Activated CD8-positive, alpha-beta memory T cell treated with anti-CD3 and anti-CD28 coated beads, Interleukin-2, amount 10 ng/mL, durations not matched to agents 7 days and 5 days (primary cell): ENCODE data around the gene EPB41L3. TPM values are rescaled to one million over a fixed set of nuclear protein-coding genes. Genes with fewer than 3 reads are reported as not detected.
"Not testable (repeated sequence)": the region's sequence is repeated elsewhere in the genome, so short reads cannot be mapped to it uniquely, and the experiment has no call there.

Source experiments
- ATAC-seq: fragments of 150-1000 bp; cut with Tn5 transposase; one replicate; pipeline ENCODE4 v1.10.0; 2021; ENCODE audit warnings: moderate library complexity
- CTCF ChIA-PET: fragments of 350-600 bp; sonication (Branson Sonifier 250); formaldehyde crosslinking; loops from one replicate; lab custom pipeline; 2021; ENCODE audit warnings: antibody characterized with exemption; lab: Charles Lee
- DNase-seq: peaks from one replicate; pipeline ENCODE4 v3.0.0-alpha.2; 2020
- H3K27ac Mint-ChIP-seq: one replicate; pipeline ENCODE4 v1.8.0; 2021; ENCODE audit warnings: mild to moderate bottlenecking, mixed read lengths
- H3K27me3 Mint-ChIP-seq: one replicate; pipeline ENCODE4 v1.8.0; 2021; ENCODE audit warnings: mixed read lengths
- H3K36me3 Mint-ChIP-seq: one replicate; pipeline ENCODE4 v1.8.0; 2021; ENCODE audit warnings: mild to moderate bottlenecking, mixed read lengths
- H3K4me1 Mint-ChIP-seq: one replicate; pipeline ENCODE4 v1.8.0; 2021; ENCODE audit warnings: mixed read lengths
- H3K4me3 Mint-ChIP-seq: one replicate; pipeline ENCODE4 v1.8.0; 2021; ENCODE audit warnings: mild to moderate bottlenecking, moderate library complexity, mixed read lengths
- H3K9me3 Mint-ChIP-seq: one replicate; pipeline ENCODE4 v1.8.0; 2022; ENCODE audit warnings: low read depth, mixed read lengths
- total RNA-seq, 2 experiments: library from RNA; stranded (reverse); gene quantifications; one replicate each; pipeline ENCODE4 v1.2.3, GENCODE V29; 2021

EPB41L3 gene
- total RNA-seq, 2 experiments from 2014 or later, result 0.45 TPM; not detected in 1

DNA sequence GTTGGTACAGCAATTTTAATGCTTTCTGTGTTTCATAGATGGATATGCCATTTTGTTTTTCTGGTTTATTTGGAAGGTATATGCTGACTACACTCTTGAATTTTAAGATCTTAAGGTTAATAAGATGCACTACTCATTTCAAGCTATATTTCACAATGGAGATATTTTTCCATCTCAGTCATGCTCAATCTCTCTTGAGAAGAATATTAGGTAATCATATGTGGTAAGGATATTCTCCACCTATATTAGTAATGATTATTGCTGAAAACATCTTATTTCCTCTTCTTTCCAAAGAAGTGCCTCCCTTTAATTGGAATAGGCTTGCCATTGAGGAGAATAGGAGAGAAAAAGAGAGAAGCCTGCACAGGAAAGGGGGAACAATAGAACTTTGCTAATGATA is 40.1 kb downstream of the EPB41L3 start:
- DNase-seq, result no peak
- no peaks in the 10 kb centered on the region for H3K9me3 Mint-ChIP-seq
- CTCF ChIA-PET, result no interaction called here
- no peak overlapping the region for H3K27ac Mint-ChIP-seq
- H3K27me3 Mint-ChIP-seq, result peaks cover 2% of the 10 kb centered on the region
- H3K36me3 Mint-ChIP-seq, result no peaks in the 10 kb centered on the region
- H3K4me1 Mint-ChIP-seq, result no peaks in the 10 kb centered on the region
- no peak for ATAC-seq
- H3K4me3 Mint-ChIP-seq, result no peak overlapping the region

DNA sequence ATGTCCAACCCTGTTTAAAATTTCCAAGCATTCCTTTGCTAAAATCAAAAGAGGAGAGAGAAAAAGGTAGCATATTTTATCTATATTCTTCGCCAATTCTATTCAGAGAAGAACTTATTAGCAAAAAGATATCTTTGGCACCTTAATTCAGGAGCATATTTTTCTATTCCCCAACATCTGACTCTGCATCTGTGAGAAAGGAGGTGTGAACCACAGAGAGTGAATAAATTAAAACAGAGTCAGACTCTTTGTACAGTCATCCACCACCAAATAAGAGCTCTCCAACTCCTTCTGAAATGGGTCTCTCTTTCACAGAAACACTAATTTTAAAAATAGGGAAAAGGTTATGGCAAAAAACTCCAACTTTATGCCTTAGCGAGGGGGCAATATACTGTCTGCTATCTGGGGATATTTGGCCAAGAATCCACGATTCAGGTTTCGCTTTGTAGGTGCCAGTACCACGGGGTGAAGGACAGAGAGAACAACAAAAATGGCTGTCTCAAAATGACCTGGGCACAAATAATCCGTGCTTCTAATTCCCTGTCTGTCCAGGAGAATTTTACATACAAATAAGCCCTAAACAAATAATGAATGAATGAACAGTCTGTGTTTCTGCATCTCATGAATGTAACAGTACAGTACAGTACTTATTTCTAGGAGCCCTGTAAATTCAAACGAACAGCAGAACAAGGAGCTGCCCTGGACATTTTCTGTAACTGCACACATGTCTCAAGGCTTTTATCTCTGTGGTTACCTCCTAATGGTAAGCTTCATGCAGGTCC is 43.4 kb downstream of the EPB41L3 start:
- CTCF ChIA-PET, result no interaction called here
- no peak for ATAC-seq

DNA sequence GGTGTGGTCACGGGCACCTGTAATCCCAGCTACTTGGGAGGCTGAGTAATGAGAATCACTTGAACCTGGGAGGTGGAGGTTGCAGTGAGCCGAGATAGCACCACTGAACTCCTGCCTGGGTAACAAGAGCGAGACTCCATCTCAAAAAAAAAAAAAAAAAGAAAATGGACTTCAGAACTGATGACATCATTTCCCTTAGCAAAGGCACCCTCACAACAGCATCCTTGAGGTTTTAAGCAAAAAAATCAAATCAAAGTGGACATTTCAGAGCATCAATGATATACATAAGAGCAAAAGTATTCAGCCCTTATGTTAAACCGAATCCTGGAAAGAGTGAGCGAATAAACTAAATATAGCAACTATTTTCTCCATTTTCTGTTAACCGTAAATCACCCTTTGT is 45.3 kb downstream of the EPB41L3 start:
- DNase-seq (no peak), ATAC-seq (no peak)
- Mint-ChIP-seq H3K27ac (no peak overlapping the region), H3K4me3 (no peak overlapping the region), H3K27me3 (peaks cover 5% of the 10 kb centered on the region), H3K9me3 (no peaks in the 10 kb centered on the region), H3K36me3 (no peaks in the 10 kb centered on the region), H3K4me1 (no peaks in the 10 kb centered on the region)
- CTCF ChIA-PET, result no interaction called here

More for the DNA sequence above, 43.4 kb downstream of the EPB41L3 start:
- Mint-ChIP-seq H3K4me1 (no peaks in the 10 kb centered on the region), H3K4me3 (no peak overlapping the region), H3K9me3 (no peaks in the 10 kb centered on the region), H3K27me3 (peaks cover 5% of the 10 kb centered on the region), H3K36me3 (no peaks in the 10 kb centered on the region), H3K27ac (no peak overlapping the region)
- DNase-seq, result no peak

DNA sequence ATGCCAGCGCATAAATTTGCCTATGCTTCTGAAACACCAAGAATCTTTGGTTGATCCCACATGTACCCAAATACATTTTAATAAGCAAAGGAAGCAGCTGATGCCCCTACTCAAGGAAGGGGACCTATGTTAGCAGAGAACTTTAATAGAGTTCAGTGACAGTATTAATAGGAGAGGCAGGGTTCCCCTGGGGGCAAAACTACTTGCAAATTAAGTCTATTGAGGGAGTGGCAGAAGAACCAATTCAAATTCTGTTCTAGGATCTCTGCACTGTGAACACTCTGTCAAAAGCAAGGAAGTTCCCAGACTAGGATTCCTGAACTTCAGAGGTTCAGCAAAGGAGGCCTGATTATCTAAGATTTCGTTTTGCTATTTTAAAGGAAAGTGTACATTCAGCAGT is 47.5 kb downstream of the EPB41L3 start:
- H3K9me3 Mint-ChIP-seq, result no peaks in the 10 kb centered on the region
- no peaks in the 10 kb centered on the region for H3K4me1 Mint-ChIP-seq
- no peak for ATAC-seq
- H3K36me3 Mint-ChIP-seq, result no peaks in the 10 kb centered on the region
- H3K27ac Mint-ChIP-seq, result no peak overlapping the region
- CTCF ChIA-PET, result no interaction called here
- no peak for DNase-seq
- H3K27me3 Mint-ChIP-seq, result peaks cover 3% of the 10 kb centered on the region
- no peak overlapping the region for H3K4me3 Mint-ChIP-seq

DNA sequence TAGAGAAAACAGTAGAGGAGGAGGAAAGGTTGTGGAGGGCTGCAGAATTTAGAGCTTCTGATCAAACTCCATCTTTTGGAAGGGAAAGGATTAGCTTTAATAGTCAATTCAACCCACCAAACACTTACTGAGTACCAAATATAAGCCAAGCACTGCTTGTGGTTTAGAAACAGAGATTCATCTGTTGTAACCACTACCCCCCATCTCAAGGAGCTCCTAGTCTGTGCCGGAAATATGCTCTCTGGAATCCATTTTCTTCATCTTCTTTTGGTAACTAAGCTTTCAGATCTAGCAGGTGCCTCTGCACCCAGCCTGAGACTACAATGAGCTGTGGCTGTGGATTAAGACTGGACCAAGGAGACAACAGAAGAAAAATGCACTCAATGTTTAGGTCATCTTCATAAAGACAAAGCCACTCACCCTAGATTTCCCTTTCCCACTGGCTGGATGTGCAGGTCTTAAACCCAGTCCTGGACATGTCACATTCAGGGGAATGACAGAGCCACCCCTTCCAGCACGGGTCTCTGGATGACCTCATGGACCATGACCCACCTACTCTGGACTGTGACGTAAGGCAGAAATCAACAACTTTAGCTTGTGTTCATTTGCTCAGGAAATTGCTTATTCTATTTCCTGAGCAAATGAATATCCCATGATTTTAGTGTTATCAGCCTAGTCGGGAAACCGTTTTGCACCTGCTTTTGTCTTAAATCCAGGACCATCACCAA is 52.9 kb downstream of the EPB41L3 start:
- ATAC-seq, result no peak
- Mint-ChIP-seq H3K27me3 (peaks cover under 1% of the 10 kb centered on the region), H3K36me3 (no peaks in the 10 kb centered on the region), H3K9me3 (no peaks in the 10 kb centered on the region), H3K4me3 (no peak overlapping the region), H3K27ac (no peak overlapping the region), H3K4me1 (no peaks in the 10 kb centered on the region)
- DNase-seq, result no peak
- CTCF ChIA-PET, result no interaction called here

DNA sequence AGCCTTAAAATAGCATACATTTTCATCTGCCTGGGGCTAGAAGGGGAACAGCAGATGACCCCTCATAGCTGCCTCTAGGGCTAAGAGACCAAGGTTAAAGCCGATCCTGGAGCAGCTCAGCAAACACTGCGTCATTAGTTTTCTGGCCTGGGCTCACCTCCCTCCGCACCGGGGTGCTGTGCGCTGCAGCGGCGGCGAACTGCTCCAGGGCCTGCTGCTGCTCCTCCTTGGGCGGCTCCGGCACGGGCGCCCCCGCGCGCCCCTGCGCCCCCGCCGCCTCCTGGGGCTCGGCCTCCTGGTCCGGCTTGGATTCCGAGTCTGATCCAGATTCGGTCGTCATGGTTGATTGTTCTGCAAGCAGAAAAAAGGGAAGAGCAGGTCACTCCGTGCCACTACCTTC is 55.0 kb downstream of the EPB41L3 start:
- H3K36me3 Mint-ChIP-seq, result no peaks in the 10 kb centered on the region
- no peak for DNase-seq
- no peaks in the 10 kb centered on the region for H3K9me3 Mint-ChIP-seq
- CTCF ChIA-PET, result no interaction called here
- H3K27ac Mint-ChIP-seq, result no peak overlapping the region
- H3K4me3 Mint-ChIP-seq, result no peak overlapping the region
- no peak for ATAC-seq
- H3K4me1 Mint-ChIP-seq, result no peaks in the 10 kb centered on the region
- H3K27me3 Mint-ChIP-seq, result peaks cover 5% of the 10 kb centered on the region

DNA sequence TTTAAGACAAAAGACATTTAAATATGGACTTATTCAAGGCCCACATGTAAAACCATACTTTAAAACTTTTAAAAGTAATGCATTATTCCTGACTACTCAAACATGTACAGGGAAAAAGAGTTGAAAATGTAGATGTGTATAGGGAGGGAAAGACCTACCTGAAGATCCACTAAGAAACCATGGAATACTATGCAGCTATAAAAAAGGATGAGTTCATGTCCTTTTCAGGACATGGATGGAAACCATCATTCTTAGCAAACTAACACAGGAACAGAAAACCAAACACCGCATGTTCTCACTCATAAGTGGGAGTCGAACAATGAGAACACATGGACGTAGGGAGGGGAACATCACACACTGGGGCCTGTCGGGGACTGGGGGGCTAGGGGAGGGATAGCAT is 55.8 kb downstream of the EPB41L3 start:
- CTCF ChIA-PET, H3K4me3 Mint-ChIP-seq, H3K4me1 Mint-ChIP-seq, H3K27me3 Mint-ChIP-seq, H3K36me3 Mint-ChIP-seq, ATAC-seq, DNase-seq, H3K9me3 Mint-ChIP-seq, H3K27ac Mint-ChIP-seq: not testable (repeated sequence)

DNA sequence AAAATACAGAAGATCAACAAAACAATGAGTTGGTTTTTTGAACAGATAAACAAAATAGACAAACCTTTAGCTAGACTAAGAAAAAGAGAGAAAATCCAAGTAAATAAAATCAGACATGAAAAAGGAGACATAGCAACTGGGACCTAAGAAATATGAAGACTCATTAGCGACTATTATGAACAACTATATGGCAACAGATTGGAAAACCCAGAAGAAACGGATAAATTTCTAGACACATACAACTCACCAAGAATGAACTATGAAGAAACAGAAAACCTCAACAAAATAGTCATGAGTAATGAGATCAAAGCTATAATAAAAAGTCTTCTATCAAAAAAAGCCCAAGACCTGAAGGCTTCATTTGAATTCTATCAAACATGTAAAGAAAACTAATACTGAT is 59.3 kb downstream of the EPB41L3 start:
- H3K4me1 Mint-ChIP-seq, result no peaks in the 10 kb centered on the region
- H3K27ac Mint-ChIP-seq, result no peak overlapping the region
- CTCF ChIA-PET, result no interaction called here

DNA sequence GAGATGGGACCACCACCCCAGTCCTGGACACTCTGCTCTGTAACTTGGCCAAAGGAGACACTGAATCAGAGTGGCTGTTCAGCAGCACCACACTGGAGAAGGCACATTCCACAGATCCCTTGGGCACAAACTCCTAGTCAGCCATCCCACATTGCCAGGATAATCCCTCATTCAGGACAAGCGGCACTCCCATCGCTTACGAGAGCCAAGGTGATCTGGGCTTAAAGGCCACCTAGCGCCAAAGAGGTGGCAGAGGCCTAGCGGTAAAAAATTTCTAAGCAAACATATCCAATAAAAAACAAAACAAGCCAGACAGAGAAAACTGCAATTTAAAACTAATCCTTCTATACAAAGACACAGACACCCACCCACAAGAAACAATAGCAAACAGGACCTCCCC is 62.2 kb downstream of the EPB41L3 start:
- H3K9me3 Mint-ChIP-seq, result no peaks in the 10 kb centered on the region
- no peak overlapping the region for H3K27ac Mint-ChIP-seq
- no peaks in the 10 kb centered on the region for H3K4me1 Mint-ChIP-seq
- peaks cover 8% of the 10 kb centered on the region for H3K27me3 Mint-ChIP-seq
- ATAC-seq, result no peak
- no peak for DNase-seq
- no peaks in the 10 kb centered on the region for H3K36me3 Mint-ChIP-seq
- no peak overlapping the region for H3K4me3 Mint-ChIP-seq
- CTCF ChIA-PET, result no interaction called here

More for the DNA sequence above, 59.3 kb downstream of the EPB41L3 start:
- DNase-seq (no peak), ATAC-seq (no peak)
- Mint-ChIP-seq H3K9me3 (no peaks in the 10 kb centered on the region), H3K4me3 (no peak overlapping the region), H3K27me3 (peaks cover 5% of the 10 kb centered on the region), H3K36me3 (no peaks in the 10 kb centered on the region)

DNA sequence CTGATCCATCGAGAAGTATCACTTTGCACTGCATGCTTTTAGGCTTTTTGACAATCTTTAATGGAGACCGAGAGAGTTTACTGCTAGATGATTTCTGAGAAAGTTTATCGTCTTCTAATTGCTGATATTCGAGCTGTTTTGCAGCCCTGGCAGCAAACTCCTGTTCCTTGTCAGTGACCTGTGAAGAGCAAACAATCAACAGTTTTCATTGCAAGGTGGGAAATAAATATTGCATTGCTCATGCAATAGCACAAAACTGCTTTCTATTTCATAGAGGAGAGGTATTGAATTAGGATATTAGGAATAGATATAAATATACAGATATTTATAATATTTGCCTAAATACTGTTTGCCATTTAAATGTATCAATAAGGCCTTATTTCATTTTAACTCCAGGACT is 65.5 kb downstream of the EPB41L3 start:
- H3K36me3 Mint-ChIP-seq, result no peaks in the 10 kb centered on the region
- CTCF ChIA-PET, result no interaction called here
- H3K4me3 Mint-ChIP-seq, result no peak overlapping the region
- H3K27ac Mint-ChIP-seq, result no peak overlapping the region
- peaks cover 3% of the 10 kb centered on the region for H3K27me3 Mint-ChIP-seq
- no peak for DNase-seq
- H3K4me1 Mint-ChIP-seq, result no peaks in the 10 kb centered on the region
- H3K9me3 Mint-ChIP-seq, result no peaks in the 10 kb centered on the region
- ATAC-seq, result no peak

DNA sequence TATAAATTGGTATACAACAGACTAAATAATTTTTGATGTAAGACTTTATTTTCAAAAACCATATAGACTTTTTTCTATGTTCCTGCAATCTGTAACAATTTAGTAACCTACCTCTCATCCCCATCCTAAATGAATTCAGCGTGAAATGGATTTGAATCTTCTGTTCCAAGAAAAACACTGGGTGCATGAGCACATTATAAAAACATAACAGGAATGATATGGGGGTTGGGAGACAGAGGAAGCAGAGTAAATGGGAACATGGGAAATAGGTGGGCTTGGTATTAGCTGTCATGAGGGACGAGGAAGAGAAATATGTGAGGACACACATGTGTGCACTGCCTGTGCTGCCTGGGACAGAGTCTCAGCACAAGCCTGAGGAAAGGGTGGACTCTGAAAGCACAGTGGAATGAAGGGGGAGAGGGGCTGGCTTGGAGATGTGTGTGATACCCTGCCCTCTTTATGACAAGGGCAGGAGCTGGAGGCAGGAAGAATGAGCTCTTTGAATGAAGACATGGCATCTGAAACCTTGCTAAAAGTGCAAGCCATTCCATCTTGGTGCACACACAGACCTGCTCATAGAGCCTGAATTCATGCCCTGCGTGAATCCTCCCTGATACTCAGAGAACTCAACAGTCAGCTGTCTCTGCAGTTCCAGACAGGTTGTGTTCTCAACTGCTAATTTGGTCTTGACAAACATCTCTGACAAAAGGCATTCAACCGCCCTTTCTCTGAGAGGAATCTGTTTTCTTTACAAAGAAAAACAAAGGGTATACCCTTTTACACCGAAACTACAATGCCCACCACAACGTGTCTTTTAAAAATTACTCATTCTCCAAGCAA is 66.6 kb downstream of the EPB41L3 start:
- peaks cover 3% of the 10 kb centered on the region for H3K27me3 Mint-ChIP-seq
- H3K9me3 Mint-ChIP-seq, result no peaks in the 10 kb centered on the region
- H3K36me3 Mint-ChIP-seq, result no peaks in the 10 kb centered on the region
- H3K4me1 Mint-ChIP-seq, result no peaks in the 10 kb centered on the region
- H3K27ac Mint-ChIP-seq, result no peak overlapping the region
- no peak for ATAC-seq
- DNase-seq, result no peak
- CTCF ChIA-PET, result no interaction called here
- no peak overlapping the region for H3K4me3 Mint-ChIP-seq

DNA sequence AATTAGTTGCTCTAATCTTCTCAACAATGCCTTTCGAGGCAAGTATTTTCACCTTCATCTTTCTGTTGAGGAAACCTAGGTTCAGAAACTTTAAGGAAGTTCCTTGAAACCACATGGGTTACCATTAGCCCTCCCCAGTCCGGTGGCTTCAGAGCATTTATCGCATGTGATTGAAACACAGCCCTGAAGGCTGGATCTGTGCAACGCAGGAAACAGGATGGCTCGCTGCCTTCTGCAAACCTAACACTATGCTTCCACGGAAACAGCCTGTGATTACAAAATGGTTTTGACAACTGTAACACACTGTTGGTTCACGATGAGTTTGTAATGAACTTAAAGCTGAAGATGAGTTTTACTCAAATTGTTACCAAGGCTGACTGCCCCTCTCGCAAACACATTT is 68.5 kb downstream of the EPB41L3 start:
- no peak overlapping the region for H3K4me3 Mint-ChIP-seq
- no peak overlapping the region for H3K27ac Mint-ChIP-seq
- CTCF ChIA-PET, result no interaction called here
- H3K36me3 Mint-ChIP-seq, result no peaks in the 10 kb centered on the region
- DNase-seq (no peak), ATAC-seq (no peak)
- peaks cover 3% of the 10 kb centered on the region for H3K27me3 Mint-ChIP-seq
- H3K9me3 Mint-ChIP-seq, result no peaks in the 10 kb centered on the region
- no peaks in the 10 kb centered on the region for H3K4me1 Mint-ChIP-seq

DNA sequence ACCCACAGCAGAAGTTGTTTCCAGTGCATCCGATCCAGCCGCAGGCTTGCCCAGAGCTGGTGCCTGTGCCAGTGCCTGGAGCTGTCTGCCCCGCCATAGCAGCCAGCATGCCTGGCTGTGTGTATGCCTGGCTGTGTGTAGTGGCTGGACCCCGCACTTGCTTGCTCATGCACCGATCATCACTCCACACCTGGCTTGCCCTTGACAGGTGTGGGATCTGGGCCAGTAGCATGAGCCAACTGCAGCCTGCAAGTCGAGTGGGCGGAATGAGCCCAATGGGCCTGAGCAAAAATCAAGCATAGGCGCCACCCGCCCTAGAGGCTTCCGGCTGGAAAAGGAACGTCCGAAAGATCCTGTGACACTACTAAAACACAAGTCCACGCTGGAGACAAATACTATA is 74.5 kb downstream of the EPB41L3 start:
- DNase-seq, result no peak
- no peak for ATAC-seq
- Mint-ChIP-seq H3K4me3 (no peak overlapping the region), H3K9me3 (no peaks in the 10 kb centered on the region), H3K4me1 (no peaks in the 10 kb centered on the region), H3K36me3 (no peaks in the 10 kb centered on the region), H3K27me3 (peaks cover 6% of the 10 kb centered on the region), H3K27ac (no peak overlapping the region)
- CTCF ChIA-PET, result no interaction called here
